ENCODE results near the gene ZBTB3. TPM values are rescaled to one million over a fixed set of nuclear protein-coding genes. Genes with fewer than 3 reads are reported as not detected.
A peak's percentile ranks its signal among the peaks of the same experiment; 100 is the strongest.
"Not testable (repeated sequence)": the region's sequence is repeated elsewhere in the genome, so short reads cannot be mapped to it uniquely, and the experiment has no call there.

Gene ZBTB3
- total RNA-seq, 4 donors from 2014 or later = 13.4 to 35.4 (median 19.0) TPM

DNA sequence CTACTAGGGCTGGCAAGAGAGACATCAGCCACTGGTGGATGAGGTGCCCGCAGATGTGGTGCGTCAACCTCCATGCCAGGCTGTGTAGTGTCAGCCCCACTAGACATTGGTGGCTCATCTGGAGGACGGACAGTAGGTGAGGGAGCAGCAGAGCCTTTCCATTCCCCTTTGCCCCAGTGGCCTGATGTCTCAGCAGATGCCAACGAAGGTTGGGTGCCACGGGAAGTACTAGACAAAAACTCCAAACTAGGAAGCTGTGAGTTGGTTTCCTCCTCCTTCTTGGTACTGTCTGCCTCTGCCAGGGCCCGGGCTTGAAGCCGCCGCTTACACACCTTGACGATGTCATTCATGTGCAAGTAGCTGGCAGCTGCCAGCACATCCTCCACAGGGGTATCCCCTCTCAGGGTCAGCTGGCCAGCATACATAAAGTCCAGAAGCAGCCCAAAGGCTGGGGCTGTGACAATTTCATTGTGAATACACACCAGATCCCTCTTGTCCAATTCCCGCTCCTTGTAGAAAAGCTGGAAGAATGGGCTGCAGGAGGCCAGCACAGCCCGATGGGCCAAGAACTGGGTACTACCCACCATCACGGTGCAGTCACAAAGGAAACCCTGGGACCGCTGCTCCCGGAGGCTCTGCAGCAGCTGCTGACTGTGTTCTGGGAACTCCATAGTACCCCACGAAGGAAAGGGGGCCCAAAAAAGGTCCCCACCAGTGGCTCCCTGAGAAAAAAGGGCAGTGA lies 795 bp downstream of the ZBTB3 start:
- no peak for DNase-seq (ENCODE audit: low spot score in 2 of 2)
- TF ChIP-seq, protein P1, sequence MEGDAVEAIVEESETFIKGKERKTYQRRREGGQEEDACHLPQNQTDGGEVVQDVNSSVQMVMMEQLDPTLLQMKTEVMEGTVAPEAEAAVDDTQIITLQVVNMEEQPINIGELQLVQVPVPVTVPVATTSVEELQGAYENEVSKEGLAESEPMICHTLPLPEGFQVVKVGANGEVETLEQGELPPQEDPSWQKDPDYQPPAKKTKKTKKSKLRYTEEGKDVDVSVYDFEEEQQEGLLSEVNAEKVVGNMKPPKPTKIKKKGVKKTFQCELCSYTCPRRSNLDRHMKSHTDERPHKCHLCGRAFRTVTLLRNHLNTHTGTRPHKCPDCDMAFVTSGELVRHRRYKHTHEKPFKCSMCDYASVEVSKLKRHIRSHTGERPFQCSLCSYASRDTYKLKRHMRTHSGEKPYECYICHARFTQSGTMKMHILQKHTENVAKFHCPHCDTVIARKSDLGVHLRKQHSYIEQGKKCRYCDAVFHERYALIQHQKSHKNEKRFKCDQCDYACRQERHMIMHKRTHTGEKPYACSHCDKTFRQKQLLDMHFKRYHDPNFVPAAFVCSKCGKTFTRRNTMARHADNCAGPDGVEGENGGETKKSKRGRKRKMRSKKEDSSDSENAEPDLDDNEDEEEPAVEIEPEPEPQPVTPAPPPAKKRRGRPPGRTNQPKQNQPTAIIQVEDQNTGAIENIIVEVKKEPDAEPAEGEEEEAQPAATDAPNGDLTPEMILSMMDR (IDR thresholded peaks at IDR 0.05) = no peak
- no peak for TF ChIP-seq POLR2A (IDR thresholded peaks at IDR 0.05)
- WGBS, 2 donors = 54 to 60% methylated on average over 14 to 15 of the region's 15 CpGs
- H3K4me3 ChIP-seq (ENCODE audit: low read depth, poor library complexity, severe bottlenecking) = peak overlapping the region; percentile 13
- intact Hi-C loops (cut with DNase I; ENCODE audit: low total_unique reads) = no loop called here

DNA sequence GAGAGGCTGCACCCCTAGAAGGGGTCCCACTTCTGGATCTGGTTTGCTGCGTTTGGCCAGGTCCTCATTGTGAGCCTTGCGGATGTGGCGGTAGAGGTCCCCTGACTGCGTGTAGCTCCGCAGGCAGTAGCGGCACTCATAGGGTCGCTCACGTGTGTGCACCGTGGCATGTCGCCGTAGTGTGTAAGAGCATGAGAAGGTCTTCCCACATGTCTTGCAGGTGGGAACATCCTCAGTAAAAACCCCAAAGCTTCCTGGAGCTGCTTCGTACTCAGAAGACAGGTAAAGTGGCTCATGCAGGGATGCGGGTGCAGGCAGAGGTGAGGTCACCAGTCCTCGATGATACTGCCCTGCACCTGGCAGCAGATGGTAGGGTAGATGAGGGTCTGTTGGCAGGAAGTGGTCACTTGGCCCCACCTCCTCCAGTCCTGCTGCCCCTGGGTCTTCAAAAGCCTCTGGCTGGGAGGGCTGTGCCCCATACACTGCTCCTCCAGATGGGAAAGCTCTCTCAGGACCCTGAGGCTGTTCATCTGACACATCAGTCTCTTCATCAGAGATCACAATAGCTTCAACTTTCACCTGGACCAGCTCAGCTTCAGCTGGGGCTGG lies 1.7 kb downstream of the ZBTB3 start:
- H3K4me3 ChIP-seq (ENCODE audit: low read depth, poor library complexity, severe bottlenecking) = no peak overlapping the region
- no peak for DNase-seq (ENCODE audit: low spot score in 2 of 2)
- intact Hi-C loops (cut with DNase I; ENCODE audit: low total_unique reads) = no loop called here
- TF ChIP-seq, protein P1 (IDR thresholded peaks at IDR 0.05) = no peak
- TF ChIP-seq POLR2A (IDR thresholded peaks at IDR 0.05) = no peak
- WGBS, 2 donors = 92 to 97% methylated on average over 10 to 14 of the region's 14 CpGs

DNA sequence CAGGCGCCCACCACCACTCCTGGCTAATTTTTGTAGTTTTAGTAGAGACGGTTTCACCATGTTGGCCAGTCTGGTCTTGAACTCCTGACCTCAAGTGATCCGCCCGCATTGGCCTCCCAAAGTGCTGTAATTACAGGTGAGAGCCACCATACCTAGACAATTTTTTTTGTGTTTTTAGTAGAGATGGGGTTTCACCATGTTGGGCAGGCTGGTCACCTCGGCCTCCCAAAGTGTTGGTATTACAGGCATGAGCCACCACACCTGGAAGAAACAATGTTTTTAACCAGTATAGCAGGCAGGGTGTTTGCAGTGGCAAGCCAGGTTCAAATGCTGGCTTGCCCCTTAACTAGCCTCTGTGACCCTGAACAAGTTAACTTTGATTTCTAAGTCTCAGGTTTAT lies 4.0 kb downstream of the ZBTB3 start:
- H3K4me3 ChIP-seq (ENCODE audit: low read depth, poor library complexity, severe bottlenecking); intact Hi-C loops (cut with DNase I; ENCODE audit: low total_unique reads); DNase-seq (ENCODE audit: low spot score in 2 of 2): not testable (repeated sequence)
- 94 to 96% methylated on average over 5 of the region's 5 CpGs for WGBS, 2 donors

DNA sequence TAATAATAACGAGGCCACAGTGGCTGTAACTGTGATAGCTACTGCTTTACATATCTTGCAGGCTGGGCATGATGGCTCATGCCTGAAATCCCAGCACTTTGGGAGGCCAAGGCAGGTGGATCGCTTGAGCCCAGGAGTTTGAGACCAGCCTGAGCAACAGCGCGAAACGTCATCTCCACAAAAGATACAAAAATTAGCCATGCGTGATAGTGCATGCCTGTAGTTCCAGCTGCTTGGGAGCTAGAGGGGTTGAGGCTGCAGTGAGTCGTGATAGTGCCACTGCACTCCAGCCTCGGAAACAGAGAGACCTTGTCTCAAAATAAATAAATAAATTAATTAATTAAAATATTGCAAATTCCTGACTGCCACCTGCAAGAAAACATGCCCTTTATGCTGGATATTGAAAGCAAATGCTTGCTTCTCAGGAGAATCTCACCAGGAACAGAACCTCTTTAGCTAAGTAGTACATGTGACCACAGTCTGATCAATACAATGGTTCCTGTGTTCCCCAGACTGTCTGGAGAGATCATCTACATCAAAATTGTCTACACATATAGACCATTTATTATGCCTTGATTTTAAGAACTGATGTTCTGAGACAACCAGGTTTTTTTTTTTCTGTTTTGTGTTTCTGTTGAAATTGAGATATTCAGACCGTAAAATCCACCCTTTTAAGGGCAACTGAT lies 6.3 kb downstream of the ZBTB3 start:
- DNase-seq (ENCODE audit: low spot score in 2 of 2) = no peak
- TF ChIP-seq, protein P1 (IDR thresholded peaks at IDR 0.05) = no peak
- no peak for TF ChIP-seq POLR2A (IDR thresholded peaks at IDR 0.05)
- WGBS, 2 donors = 48 to 57% methylated on average over 9 of the region's 9 CpGs
- no peak overlapping the region for H3K4me3 ChIP-seq (ENCODE audit: low read depth, poor library complexity, severe bottlenecking)
- intact Hi-C loops (cut with DNase I; ENCODE audit: low total_unique reads) = no loop called here

DNA sequence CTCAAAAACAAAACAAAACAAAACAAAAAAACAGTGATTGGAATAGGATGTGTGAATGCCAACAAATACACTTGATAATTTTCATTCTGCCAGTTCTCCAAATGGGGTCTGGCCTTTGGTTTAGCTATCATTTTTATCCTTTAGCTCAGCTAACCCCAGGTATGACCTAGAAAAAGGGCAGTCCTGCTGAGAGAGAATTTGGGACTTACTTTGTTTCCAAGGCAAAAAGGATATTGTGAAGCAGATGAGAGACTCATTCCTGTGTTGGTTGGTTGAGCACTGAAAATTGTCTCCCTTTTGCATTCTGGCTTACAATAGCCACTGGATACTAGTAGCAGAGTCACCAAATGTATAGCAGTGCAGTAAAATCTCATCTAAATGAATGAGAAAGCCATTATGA lies 16.8 kb downstream of the ZBTB3 start:
- intact Hi-C loops (cut with DNase I; ENCODE audit: low total_unique reads) = no loop called here
- no peak for DNase-seq (ENCODE audit: low spot score in 2 of 2)
- no peak overlapping the region for H3K4me3 ChIP-seq (ENCODE audit: low read depth, poor library complexity, severe bottlenecking)
- TF ChIP-seq, protein P1 (IDR thresholded peaks at IDR 0.05) = no peak
- no peak for TF ChIP-seq POLR2A (IDR thresholded peaks at IDR 0.05)

DNA sequence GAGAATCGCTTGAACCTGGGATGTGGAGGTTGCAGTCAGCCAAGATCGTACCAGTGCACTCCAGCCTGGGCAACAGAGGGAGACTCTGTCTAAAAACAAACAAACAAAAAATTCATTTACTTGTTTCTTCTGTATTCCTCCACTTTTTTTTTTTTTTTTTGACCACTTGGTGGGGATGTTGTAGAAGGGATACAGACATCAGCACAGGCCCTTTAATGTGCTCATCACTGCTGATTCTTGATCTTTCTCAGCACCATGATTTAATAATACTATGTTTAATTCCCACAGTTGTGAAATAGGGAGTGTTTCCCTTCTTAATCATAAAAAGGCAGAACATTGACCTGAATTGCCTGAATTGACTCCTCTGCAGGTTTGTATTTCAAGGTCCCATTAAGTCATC lies 21.1 kb downstream of the ZBTB3 start:
- intact Hi-C loops (cut with DNase I; ENCODE audit: low total_unique reads) = no loop called here
- 59 to 62% methylated on average over 2 of the region's 2 CpGs for WGBS, 2 donors
- TF ChIP-seq, protein P1 (IDR thresholded peaks at IDR 0.05) = no peak
- no peak for TF ChIP-seq POLR2A (IDR thresholded peaks at IDR 0.05)
- DNase-seq (ENCODE audit: low spot score in 2 of 2) = no peak
- H3K4me3 ChIP-seq (ENCODE audit: low read depth, poor library complexity, severe bottlenecking) = no peak overlapping the region

DNA sequence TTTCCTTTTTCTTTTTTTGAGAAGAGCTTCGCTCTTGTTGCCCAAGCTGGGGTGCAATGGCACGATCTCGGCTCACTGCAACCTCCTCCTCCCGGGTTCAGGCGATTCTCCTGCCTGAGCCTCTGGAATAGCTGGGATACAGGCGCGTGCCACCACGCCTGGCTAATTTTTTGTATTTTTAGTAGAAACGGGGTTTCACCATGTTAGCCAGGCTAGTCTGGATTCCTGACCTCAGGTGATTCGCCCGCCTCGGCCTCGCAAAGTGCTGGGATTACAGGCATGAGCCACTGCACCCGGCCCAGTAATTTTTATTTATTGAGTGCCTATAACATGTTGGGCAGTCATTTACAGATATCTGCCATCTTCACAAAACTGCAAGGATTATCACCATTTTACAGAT lies 23.9 kb downstream of the ZBTB3 start:
- DNase-seq (ENCODE audit: low spot score in 2 of 2) = peak in 1 of 2 donors; percentile 77
- WGBS, 2 donors = 50 to 62% methylated on average over 14 of the region's 14 CpGs
- H3K4me3 ChIP-seq (ENCODE audit: low read depth, poor library complexity, severe bottlenecking); intact Hi-C loops (cut with DNase I; ENCODE audit: low total_unique reads): not testable (repeated sequence)
